8988T (cell line): ENCODE data around the gene HOXC4.

Experiments used
- DNase-seq: peaks from one replicate; pipeline ENCODE4 v3.0.0; 2011

Gene HOXC4

GRCh38 chr12:54029529-54030441 is 23.9 kb upstream of the HOXC4 start:
- no peak for DNase-seq

- DNase-seq = no peak
Measured at GRCh38 chr12:54030442-54030801, 23.2 kb upstream of the HOXC4 start.

GRCh38 chr12:54030889-54031471 is 22.7 kb upstream of the HOXC4 start:
- no peak for DNase-seq

GRCh38 chr12:54031480-54031879 is 22.2 kb upstream of the HOXC4 start:
- DNase-seq = no peak

GRCh38 chr12:54032086-54032619 is 21.5 kb upstream of the HOXC4 start:
- no peak for DNase-seq

GRCh38 chr12:54032627-54033100 is 21.0 kb upstream of the HOXC4 start, which contains the start of gene HOXC5:
Gene HOXC5, plus strand, starts transcription at chr12:54033050. Its CDS starts 73 bp downstream, at chr12:54033123.
- DNase-seq = peak; percentile 84

- DNase-seq = peak; percentile 71
Measured at GRCh38 chr12:54033106-54033979, 20.3 kb upstream of the HOXC4 start.

GRCh38 chr12:54033980-54034784 is 19.5 kb upstream of the HOXC4 start:
- peak; percentile 72 for DNase-seq

GRCh38 chr12:54034785-54035310 is 18.8 kb upstream of the HOXC4 start:
- DNase-seq = no peak

- no peak for DNase-seq
Measured at GRCh38 chr12:54035568-54036264, 17.9 kb upstream of the HOXC4 start.

GRCh38 chr12:54036620-54037359 is 16.8 kb upstream of the HOXC4 start:
- peak; percentile 89 for DNase-seq

GRCh38 chr12:54037360-54038283 is 16.0 kb upstream of the HOXC4 start:
- DNase-seq = no peak

GRCh38 chr12:54038284-54038870 is 15.3 kb upstream of the HOXC4 start:
- DNase-seq = no peak

- no peak for DNase-seq
Measured at GRCh38 chr12:54038871-54039414, 14.7 kb upstream of the HOXC4 start.

GRCh38 chr12:54039417-54040147 is 14.1 kb upstream of the HOXC4 start:
- no peak for DNase-seq

GRCh38 chr12:54040148-54040494 is 13.5 kb upstream of the HOXC4 start:
- DNase-seq = no peak

- DNase-seq = no peak
Measured at GRCh38 chr12:54040648-54041047, 13.0 kb upstream of the HOXC4 start.
